SK-N-SH (cell line): ENCODE results near the gene CNOT4. TPM values are rescaled to one million over a fixed set of nuclear protein-coding genes. Genes with fewer than 3 reads are reported as not detected.

Experiments
- CTCF ChIA-PET: fragments of 300-600, 350-600 bp; formaldehyde crosslinking; extraction: SDS; loops from one replicate; lab custom pipeline; 2021; lab: Yijun Ruan, JAX
- POLR2A ChIA-PET: fragments of 350-600 bp; sonication (Branson Sonifier 250); formaldehyde crosslinking; extraction: SDS; loops from one replicate; lab custom pipeline; 2020; ENCODE audit warnings: antibody characterized with exemption, inconsistent platforms; lab: Yijun Ruan, JAX
- DNase-seq: peaks from one replicate; pipeline ENCODE4 v3.0.0; 2012
- H2AFZ ChIP-seq: fragments of 200-600 bp; sonication (generic); 2 replicates; pipeline ENCODE4 v1.8.1; 2016; ENCODE audit warnings: antibody characterized with exemption, mild to moderate bottlenecking, low read depth
- H3F3A ChIP-seq: fragments of 200-600 bp; sonication (generic); replicated peaks from 2 replicates; pipeline ENCODE3; 2016; ENCODE audit warnings: antibody characterized with exemption, mild to moderate bottlenecking; ENCODE audit not compliant: insufficient read depth
- H3K27ac ChIP-seq, 2 experiments: fragments of 200-500 bp in 1 of 2; fragments of 200-600 bp in 1 of 2; sonication (Bioruptor generic) in 1 of 2; sonication (generic), shearing (Covaris generic) in 1 of 2; 2 replicates each; pipeline versions ENCODE4 v1.5.1 to v1.6.1; 2014 to 2016; ENCODE audit warnings: low read depth in 2 of 2, inconsistent platforms in 1 of 2, low read length in 1 of 2, mild to moderate bottlenecking in 1 of 2, mixed read lengths in 1 of 2
- H3K27me3 ChIP-seq: fragments of 200-600 bp; sonication (generic), shearing (Covaris generic); 2 replicates; pipeline ENCODE4 v1.6.1; 2016; ENCODE audit warnings: mixed run types; ENCODE audit not compliant: insufficient read depth
- H3K36me3 ChIP-seq, 2 experiments: fragments of 200-500 bp in 1 of 2; fragments of 200-600 bp in 1 of 2; sonication (Bioruptor generic) in 1 of 2; sonication (generic) in 1 of 2; replicated peaks in 1 of 2; 2 replicates each; pipeline versions ENCODE3 to v1.5.1; 2014 to 2016; ENCODE audit warnings: low read length in 1 of 2, mild to moderate bottlenecking in 1 of 2; ENCODE audit not compliant: insufficient read depth in 2 of 2, control insufficient read depth in 1 of 2
- H3K4me1 ChIP-seq, 2 experiments: fragments of 200-500 bp in 1 of 2; fragments of 200-600 bp in 1 of 2; sonication (Bioruptor generic) in 1 of 2; sonication (generic), shearing (Covaris generic) in 1 of 2; 2 replicates each; pipeline versions ENCODE4 v1.5.1 to v1.6.1; 2014 to 2016; ENCODE audit warnings: low read depth in 1 of 2, low read length in 1 of 2, mixed run types in 1 of 2; ENCODE audit not compliant: insufficient read depth in 2 of 2, control insufficient read depth in 1 of 2
- H3K4me2 ChIP-seq: fragments of 200-600 bp; sonication (generic), shearing (Covaris generic); 2 replicates; pipeline ENCODE4 v1.6.1; 2017; ENCODE audit warnings: mixed run types
- H3K4me3 ChIP-seq, 2 experiments: fragments of 200-500 bp in 1 of 2; fragments of 200-600 bp in 1 of 2; sonication (Bioruptor generic) in 1 of 2; sonication (generic), shearing (Covaris generic) in 1 of 2; 2 replicates each; pipeline versions ENCODE4 v1.5.1 to v1.8.1; 2014 to 2016; ENCODE audit warnings: low read depth in 2 of 2, inconsistent platforms in 1 of 2, low read length in 1 of 2, mild to moderate bottlenecking in 1 of 2, mixed read lengths in 1 of 2, moderate library complexity in 1 of 2
- H3K79me2 ChIP-seq: fragments of 200-600 bp; sonication (generic); 2 replicates; pipeline ENCODE4 v1.8.1; 2017; ENCODE audit warnings: mild to moderate bottlenecking; ENCODE audit not compliant: insufficient read depth
- H3K9ac ChIP-seq: fragments of 200-600 bp; sonication (generic); 2 replicates; pipeline ENCODE4 v1.6.1; 2017; ENCODE audit warnings: mixed run types
- H3K9me2 ChIP-seq: fragments of 200-600 bp; sonication (generic); 2 replicates; pipeline ENCODE4 v1.6.1; 2017; ENCODE audit warnings: mixed run types
- H3K9me3 ChIP-seq: fragments of 200-600 bp; sonication (generic); 2 replicates; pipeline ENCODE4 v1.6.1; 2017; ENCODE audit warnings: mixed run types, mild to moderate bottlenecking, moderate library complexity
- H4K20me1 ChIP-seq: fragments of 200-600 bp; sonication (generic); 2 replicates; pipeline ENCODE4 v1.6.1; 2017; ENCODE audit warnings: mild to moderate bottlenecking, mixed run types; ENCODE audit not compliant: insufficient read depth
- ELF1 ChIP-seq: IDR thresholded peaks from 2 replicates; pipeline ENCODE4 v1.4.0; 2012
- EP300 ChIP-seq, 2 experiments: IDR thresholded peaks; 2 replicates each; pipeline versions ENCODE4 v1.4.0 to v1.6.1; 2012; ENCODE audit warnings: borderline replicate concordance in 1 of 2, low read depth in 1 of 2, low read length in 1 of 2
- FOSL2 ChIP-seq: IDR thresholded peaks from 2 replicates; pipeline ENCODE4 v1.4.0; 2012; ENCODE audit warnings: low read depth, mild to moderate bottlenecking, moderate library complexity, borderline replicate concordance
- GATA2 ChIP-seq: sonication (generic); formaldehyde crosslinking; IDR thresholded peaks from 2 replicates; pipeline ENCODE4 v1.5.0; 2020; ENCODE audit warnings: mild to moderate bottlenecking, missing genetic modification reagents
- MAX ChIP-seq: IDR thresholded peaks from 2 replicates; pipeline ENCODE4 v1.4.0; 2012; ENCODE audit warnings: low read depth
- MEF2A ChIP-seq: IDR thresholded peaks from 2 replicates; pipeline ENCODE4 v1.4.0; 2012; ENCODE audit warnings: low read depth, borderline replicate concordance
- NRF1 ChIP-seq: IDR thresholded peaks from 2 replicates; pipeline ENCODE4 v1.6.1; 2012; ENCODE audit warnings: low read depth, mild to moderate bottlenecking, low read length
- POLR2AphosphoS5 ChIP-seq: IDR thresholded peaks from 2 replicates; pipeline ENCODE4 v1.6.1; 2012; ENCODE audit warnings: low read depth, low read length
- RCOR1 ChIP-seq: fragments of 150-350 bp; IDR thresholded peaks from 2 replicates; pipeline ENCODE4 v1.6.1; 2017; ENCODE audit warnings: antibody characterized with exemption, low read length
- REST ChIP-seq: IDR thresholded peaks from 2 replicates; pipeline ENCODE4 v1.6.1; 2012; ENCODE audit warnings: mild to moderate bottlenecking, low read depth, low read length, moderate library complexity
- TEAD4 ChIP-seq: IDR thresholded peaks from 2 replicates; pipeline ENCODE4 v1.4.0; 2012; ENCODE audit warnings: mild to moderate bottlenecking, borderline replicate concordance; ENCODE audit not compliant: insufficient read depth
- USF1 ChIP-seq: IDR thresholded peaks from 2 replicates; pipeline ENCODE4 v1.4.0; 2012; ENCODE audit warnings: low read depth, borderline replicate concordance
- YY1 ChIP-seq: IDR thresholded peaks from 2 replicates; pipeline ENCODE4 v1.4.0; 2012; ENCODE audit warnings: low read depth, mild to moderate bottlenecking
- WGBS: methylation state at CpG from one replicate; pipeline ENCODE4 v1.1.6; 2017; ENCODE audit warnings: low lambda C conversion rate; 5-methylcytosine and 5-hydroxymethylcytosine counted together
- polyA plus RNA-seq, 3 experiments: library from polyadenylated mRNA; depleted of rRNA; stranded (reverse); fragments of >200 nt; gene quantifications; 2 replicates each; pipeline ENCODE4 v1.2.3, GENCODE V29; 2012
- TF ChIP-seq, protein P1 (sequence below): fragments of 200-600 bp; sonication (generic); IDR thresholded peaks from 2 replicates; pipeline ENCODE4 v1.6.1; 2017; ENCODE audit warnings: antibody characterized with exemption, mild to moderate bottlenecking, moderate library complexity
- TF ChIP-seq, protein P2 (sequence below): fragments of 150-350 bp; IDR thresholded peaks from 2 replicates; pipeline ENCODE4 v1.6.1; 2017; ENCODE audit warnings: antibody characterized with exemption, low read length, low read depth, borderline replicate concordance

Gene CNOT4
- polyA plus RNA-seq, 1 of the 3 experiments (the other 2 are of a cell fraction): 8.0 TPM

DNA sequence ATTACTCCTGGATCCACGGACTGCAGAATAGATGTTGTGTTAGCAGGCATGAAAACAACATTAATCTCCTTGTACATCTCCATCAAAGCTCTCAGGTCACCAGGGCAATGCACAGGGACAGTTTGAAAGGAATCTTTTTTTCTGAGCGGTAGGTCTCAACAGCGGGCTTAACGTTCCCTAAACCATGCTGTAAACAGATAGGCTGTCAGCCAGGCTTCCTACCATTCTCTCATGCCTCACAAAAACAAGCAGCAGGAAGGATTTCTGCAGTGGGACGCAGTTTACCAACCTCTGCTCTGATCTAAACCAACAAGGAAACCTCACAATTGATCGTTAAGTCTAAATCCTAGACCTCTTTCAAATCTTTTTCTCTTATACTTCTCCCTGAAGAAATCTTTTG lies 50.8 kb downstream of the CNOT4 start:
- Histone ChIP-seq H3K4me1 (peaks cover 0 to 20% of the 10 kb centered on the region in 2 experiments; a peak in 2 of 4 replicates), H3K9ac (no peak overlapping the region), H4K20me1 (peaks cover 41% of the 10 kb centered on the region), H2AFZ (no peak overlapping the region), H3K9me3 (no peaks in the 10 kb centered on the region), H3K9me2 (no peaks in the 10 kb centered on the region), H3K4me2 (no peak overlapping the region), H3K36me3 (no peaks in the 10 kb centered on the region), H3F3A (no peaks in the 10 kb centered on the region), H3K4me3 (no peak overlapping the region), H3K79me2 (peaks cover 86% of the 10 kb centered on the region), H3K27ac (no peak overlapping the region), H3K27me3 (no peaks in the 10 kb centered on the region)
- CTCF ChIA-PET: interaction anchor here (0.6 kb wide), 1 partner anchor 177 kb away, joined by 3 read pairs; no protein-coding TSS in a partner anchor
- WGBS: 94% methylated on average over 6 of the region's 6 CpGs
- POLR2A ChIA-PET: no interaction called here
- no peak for DNase-seq
- TF ChIP-seq, protein P1, sequence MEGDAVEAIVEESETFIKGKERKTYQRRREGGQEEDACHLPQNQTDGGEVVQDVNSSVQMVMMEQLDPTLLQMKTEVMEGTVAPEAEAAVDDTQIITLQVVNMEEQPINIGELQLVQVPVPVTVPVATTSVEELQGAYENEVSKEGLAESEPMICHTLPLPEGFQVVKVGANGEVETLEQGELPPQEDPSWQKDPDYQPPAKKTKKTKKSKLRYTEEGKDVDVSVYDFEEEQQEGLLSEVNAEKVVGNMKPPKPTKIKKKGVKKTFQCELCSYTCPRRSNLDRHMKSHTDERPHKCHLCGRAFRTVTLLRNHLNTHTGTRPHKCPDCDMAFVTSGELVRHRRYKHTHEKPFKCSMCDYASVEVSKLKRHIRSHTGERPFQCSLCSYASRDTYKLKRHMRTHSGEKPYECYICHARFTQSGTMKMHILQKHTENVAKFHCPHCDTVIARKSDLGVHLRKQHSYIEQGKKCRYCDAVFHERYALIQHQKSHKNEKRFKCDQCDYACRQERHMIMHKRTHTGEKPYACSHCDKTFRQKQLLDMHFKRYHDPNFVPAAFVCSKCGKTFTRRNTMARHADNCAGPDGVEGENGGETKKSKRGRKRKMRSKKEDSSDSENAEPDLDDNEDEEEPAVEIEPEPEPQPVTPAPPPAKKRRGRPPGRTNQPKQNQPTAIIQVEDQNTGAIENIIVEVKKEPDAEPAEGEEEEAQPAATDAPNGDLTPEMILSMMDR: no peak
- no peak for TF ChIP-seq POLR2AphosphoS5
- TF ChIP-seq EP300 (IDR thresholded peaks at IDR 0.05; ENCODE audit: borderline replicate concordance in 1 of 2, low read depth in 1 of 2, low read length in 1 of 2): no peak
- TF ChIP-seq, protein P2, sequence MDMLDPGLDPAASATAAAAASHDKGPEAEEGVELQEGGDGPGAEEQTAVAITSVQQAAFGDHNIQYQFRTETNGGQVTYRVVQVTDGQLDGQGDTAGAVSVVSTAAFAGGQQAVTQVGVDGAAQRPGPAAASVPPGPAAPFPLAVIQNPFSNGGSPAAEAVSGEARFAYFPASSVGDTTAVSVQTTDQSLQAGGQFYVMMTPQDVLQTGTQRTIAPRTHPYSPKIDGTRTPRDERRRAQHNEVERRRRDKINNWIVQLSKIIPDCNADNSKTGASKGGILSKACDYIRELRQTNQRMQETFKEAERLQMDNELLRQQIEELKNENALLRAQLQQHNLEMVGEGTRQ: no peak
- TF ChIP-seq RCOR1: no peak
- no peak for TF ChIP-seq FOSL2
- no peak for TF ChIP-seq MAX
- no peak for TF ChIP-seq NRF1
- TF ChIP-seq ELF1: no peak
- no peak for TF ChIP-seq TEAD4
- no peak for TF ChIP-seq USF1
- TF ChIP-seq MEF2A: no peak
- TF ChIP-seq REST: no peak
- no peak for TF ChIP-seq YY1
- no peak for TF ChIP-seq GATA2 (CRISPR knock-in tag)
